K562 (cell line): Measurements from ENCODE around the gene SMARCB1. TPM values are rescaled to one million over a fixed set of nuclear protein-coding genes. Genes with fewer than 3 reads are reported as not detected.
A peak's percentile ranks its signal among the peaks of the same experiment; 100 is the strongest.

ENCODE experiments used
- ATF1 ChIP-seq, 2 experiments: fragments of 450-650 bp in 1 of 2; IDR thresholded peaks; 2 replicates each; pipeline ENCODE4 v1.6.1; 2016; ENCODE audit warnings: missing compliant biosample characterization in 1 of 2, missing genetic modification characterization in 1 of 2
- FOXA1 ChIP-seq: fragments of 450-650 bp; IDR thresholded peaks from 2 replicates; pipeline ENCODE4 v1.6.1; 2016; ENCODE audit warnings: mild to moderate bottlenecking, borderline replicate concordance
- FOXJ3 ChIP-seq: sonication (generic); formaldehyde crosslinking; IDR thresholded peaks from 2 replicates; pipeline ENCODE4 v1.4.0; 2020; ENCODE audit warnings: mild to moderate bottlenecking, missing genetic modification reagents
- HDAC1 ChIP-seq, 2 experiments: fragments of 450-650 bp; IDR thresholded peaks; 2 replicates each; pipeline ENCODE4 v1.6.1; 2016 to 2017; ENCODE audit warnings: inconsistent platforms in 1 of 2, mild to moderate bottlenecking in 1 of 2, moderate library complexity in 1 of 2
- MAFF ChIP-seq: IDR thresholded peaks from 2 replicates; pipeline ENCODE4 v1.6.1; 2012; ENCODE audit warnings: low read length, improper control_type of control experiment
- MAFG ChIP-seq: fragments of 450-650 bp; conservative IDR thresholded peaks from 2 replicates; pipeline ENCODE4 v1.6.1; 2016; ENCODE audit warnings: missing genetic modification characterization, missing compliant biosample characterization
- MECOM ChIP-seq: fragments of 250-450 bp; sonication (Bioruptor Pico); IDR thresholded peaks from 2 replicates; pipeline ENCODE4 v1.8.0; 2022; ENCODE audit warnings: inconsistent platforms
- MEF2A ChIP-seq: IDR thresholded peaks from 2 replicates; pipeline ENCODE4 v1.6.1; 2011; ENCODE audit warnings: low read depth, mild to moderate bottlenecking, low read length, moderate library complexity; ENCODE audit not compliant: control insufficient read depth
- NRF1 ChIP-seq, 2 experiments: fragments of 450-650 bp; IDR thresholded peaks in 1 of 2; conservative IDR thresholded peaks in 1 of 2; 2 replicates each; pipeline ENCODE4 v1.6.1; 2014; ENCODE audit warnings: mild to moderate bottlenecking in 2 of 2
- PHB ChIP-seq: fragments of 250-450 bp; sonication (Bioruptor Pico); IDR thresholded peaks from 2 replicates; pipeline ENCODE4 v1.5.0; 2021
- PHB2 ChIP-seq: fragments of 450-650 bp; IDR thresholded peaks from 2 replicates; pipeline ENCODE4 v1.6.1; 2017; ENCODE audit warnings: low read depth
- SMARCB1 ChIP-seq: IDR thresholded peaks from 2 replicates; pipeline ENCODE4 v1.6.1; 2011; ENCODE audit warnings: improper control_type of control experiment, low read depth; ENCODE audit not compliant: insufficient read length
- SOX6 ChIP-seq: fragments of 450-650 bp; IDR thresholded peaks from 2 replicates; pipeline ENCODE4 v1.6.1; 2014; ENCODE audit warnings: mild to moderate bottlenecking
- ZBTB7A ChIP-seq: IDR thresholded peaks from 2 replicates; pipeline ENCODE4 v1.6.1; 2011; ENCODE audit warnings: low read depth, mild to moderate bottlenecking, low read length, moderate library complexity, borderline replicate concordance; ENCODE audit not compliant: control insufficient read depth
- ZC3H8 ChIP-seq: fragments of 450-650 bp; IDR thresholded peaks from 2 replicates; pipeline ENCODE4 v1.6.1; 2017
- ZNF57 ChIP-seq: fragments of 450-650 bp; formaldehyde crosslinking; IDR thresholded peaks from 2 replicates; pipeline ENCODE4 v1.4.0; 2020; ENCODE audit warnings: mild to moderate bottlenecking, moderate library complexity
- polyA plus RNA-seq, 8 experiments: library from polyadenylated mRNA; depleted of rRNA in 4 of 8; stranded (reverse) in 5 of 8; unstranded in 3 of 8; fragments of >200 nt; fragmentation: Nextera tagmentation in 2 of 8; fragmentation: Illumina TruSeq in 1 of 8; extraction: Ambion mirVana in 2 of 8; extraction: Trizol in 1 of 8; gene quantifications; 2 replicates each; pipeline versions ENCODE4 v1.2.1 to v1.2.3, GENCODE V29; 2011 to 2014; ENCODE audit warnings: inconsistent platforms in 1 of 8, missing spikeins in 1 of 8
- total RNA-seq, 7 experiments: library from RNA; depleted of rRNA in 6 of 7; stranded (reverse); fragments of >200 nt in 6 of 7; fragmentation: Illumina TruSeq in 2 of 7; extraction: Trizol in 2 of 7; gene quantifications; 2 replicates each; pipeline versions ENCODE4 v1.2.1 to v1.2.3, GENCODE V29; 2011 to 2021; ENCODE audit warnings: low replicate concordance in 1 of 7
- TF ChIP-seq, protein P1 (sequence below): fragments of 450-650 bp; formaldehyde crosslinking; conservative IDR thresholded peaks from 2 replicates; pipeline ENCODE4 v1.4.0; 2022; ENCODE audit warnings: mild to moderate bottlenecking, missing genetic modification characterization
- TF ChIP-seq, protein P2 (sequence below), 3 experiments: IDR thresholded peaks in 2 of 3; conservative IDR thresholded peaks in 1 of 3; 2 replicates each; pipeline ENCODE4 v1.5.1; 2011 to 2012; ENCODE audit warnings: low read length in 3 of 3, mild to moderate bottlenecking in 3 of 3, control low read depth in 2 of 3, improper control_type of control experiment in 1 of 3, inconsistent platforms in 1 of 3, low read depth in 1 of 3, mixed read lengths in 1 of 3, moderate library complexity in 1 of 3; ENCODE audit not compliant: insufficient read depth in 2 of 3
- TF ChIP-seq, protein P3 (sequence below), 2 experiments: fragments of 450-650 bp; IDR thresholded peaks; 2 replicates each; pipeline ENCODE4 v1.6.1; 2018; ENCODE audit warnings: mild to moderate bottlenecking in 2 of 2, low read depth in 1 of 2; ENCODE audit not compliant: partially characterized antibody in 2 of 2
- TF ChIP-seq, protein P4 (sequence below): fragments of 200-800 bp; sonication (Bioruptor generic); IDR thresholded peaks from 2 replicates; pipeline ENCODE4 v1.6.1; 2017; ENCODE audit warnings: missing genetic modification characterization, missing compliant biosample characterization

Gene SMARCB1
- total and polyA plus RNA-seq, 9 of the 15 experiments (the other 6 are each of a cell fraction or from before 2014, with no cell fraction given): 1.2 to 113 (median 65.4) TPM

DNA sequence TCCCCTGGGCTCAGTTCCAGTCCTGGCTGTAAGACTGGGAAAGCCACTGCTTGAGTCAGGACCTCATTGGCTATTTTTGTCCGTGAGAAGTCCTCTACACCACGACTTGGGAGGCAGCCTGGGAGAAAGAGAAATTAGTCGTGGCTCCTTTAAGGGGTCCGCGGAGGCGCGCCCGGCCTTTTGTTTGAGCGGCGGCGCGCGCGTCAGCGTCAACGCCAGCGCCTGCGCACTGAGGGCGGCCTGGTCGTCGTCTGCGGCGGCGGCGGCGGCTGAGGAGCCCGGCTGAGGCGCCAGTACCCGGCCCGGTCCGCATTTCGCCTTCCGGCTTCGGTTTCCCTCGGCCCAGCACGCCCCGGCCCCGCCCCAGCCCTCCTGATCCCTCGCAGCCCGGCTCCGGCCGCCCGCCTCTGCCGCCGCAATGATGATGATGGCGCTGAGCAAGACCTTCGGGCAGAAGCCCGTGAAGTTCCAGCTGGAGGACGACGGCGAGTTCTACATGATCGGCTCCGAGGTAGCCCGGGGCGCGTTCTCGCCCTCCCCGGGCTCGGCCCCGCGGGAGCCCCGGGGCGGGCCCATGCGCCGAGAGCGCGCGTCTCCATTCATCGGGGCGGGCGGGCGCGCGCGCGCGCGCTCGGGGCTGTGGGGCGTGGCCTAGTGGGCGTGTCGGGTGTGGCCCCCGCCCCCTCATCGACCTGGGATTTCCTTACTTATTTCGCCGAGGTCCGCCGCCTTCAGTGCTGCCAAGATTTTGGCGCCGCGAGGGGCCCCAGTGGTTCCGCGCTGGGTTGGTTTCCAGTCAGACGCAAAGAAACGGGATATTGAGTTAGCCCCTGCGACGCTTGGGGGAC, at the start of gene SMARCB1 (continued):
- TF ChIP-seq ZNF57: no peak
- TF ChIP-seq MAFG: no peak
- TF ChIP-seq, protein P1, sequence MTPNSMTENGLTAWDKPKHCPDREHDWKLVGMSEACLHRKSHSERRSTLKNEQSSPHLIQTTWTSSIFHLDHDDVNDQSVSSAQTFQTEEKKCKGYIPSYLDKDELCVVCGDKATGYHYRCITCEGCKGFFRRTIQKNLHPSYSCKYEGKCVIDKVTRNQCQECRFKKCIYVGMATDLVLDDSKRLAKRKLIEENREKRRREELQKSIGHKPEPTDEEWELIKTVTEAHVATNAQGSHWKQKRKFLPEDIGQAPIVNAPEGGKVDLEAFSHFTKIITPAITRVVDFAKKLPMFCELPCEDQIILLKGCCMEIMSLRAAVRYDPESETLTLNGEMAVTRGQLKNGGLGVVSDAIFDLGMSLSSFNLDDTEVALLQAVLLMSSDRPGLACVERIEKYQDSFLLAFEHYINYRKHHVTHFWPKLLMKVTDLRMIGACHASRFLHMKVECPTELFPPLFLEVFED (CRISPR knock-in tag): no peak
- TF ChIP-seq MECOM (CRISPR knock-in tag): no peak
- TF ChIP-seq HDAC1 (IDR thresholded peaks at IDR 0.05): peak in 1 of 2 experiments; percentile 31; a peak in 1 of 4 replicates
- TF ChIP-seq, protein P2, sequence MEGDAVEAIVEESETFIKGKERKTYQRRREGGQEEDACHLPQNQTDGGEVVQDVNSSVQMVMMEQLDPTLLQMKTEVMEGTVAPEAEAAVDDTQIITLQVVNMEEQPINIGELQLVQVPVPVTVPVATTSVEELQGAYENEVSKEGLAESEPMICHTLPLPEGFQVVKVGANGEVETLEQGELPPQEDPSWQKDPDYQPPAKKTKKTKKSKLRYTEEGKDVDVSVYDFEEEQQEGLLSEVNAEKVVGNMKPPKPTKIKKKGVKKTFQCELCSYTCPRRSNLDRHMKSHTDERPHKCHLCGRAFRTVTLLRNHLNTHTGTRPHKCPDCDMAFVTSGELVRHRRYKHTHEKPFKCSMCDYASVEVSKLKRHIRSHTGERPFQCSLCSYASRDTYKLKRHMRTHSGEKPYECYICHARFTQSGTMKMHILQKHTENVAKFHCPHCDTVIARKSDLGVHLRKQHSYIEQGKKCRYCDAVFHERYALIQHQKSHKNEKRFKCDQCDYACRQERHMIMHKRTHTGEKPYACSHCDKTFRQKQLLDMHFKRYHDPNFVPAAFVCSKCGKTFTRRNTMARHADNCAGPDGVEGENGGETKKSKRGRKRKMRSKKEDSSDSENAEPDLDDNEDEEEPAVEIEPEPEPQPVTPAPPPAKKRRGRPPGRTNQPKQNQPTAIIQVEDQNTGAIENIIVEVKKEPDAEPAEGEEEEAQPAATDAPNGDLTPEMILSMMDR (IDR thresholded peaks at IDR 0.05 in 2 of 3, conservative IDR thresholded peaks at IDR 0.05 in 1 of 3; ENCODE audit: insufficient read depth in 2 of 3, low read depth in 1 of 3, low read length in 3 of 3): no peak
- TF ChIP-seq SOX6: no peak
- TF ChIP-seq MAFF: no peak
- TF ChIP-seq, protein P3, sequence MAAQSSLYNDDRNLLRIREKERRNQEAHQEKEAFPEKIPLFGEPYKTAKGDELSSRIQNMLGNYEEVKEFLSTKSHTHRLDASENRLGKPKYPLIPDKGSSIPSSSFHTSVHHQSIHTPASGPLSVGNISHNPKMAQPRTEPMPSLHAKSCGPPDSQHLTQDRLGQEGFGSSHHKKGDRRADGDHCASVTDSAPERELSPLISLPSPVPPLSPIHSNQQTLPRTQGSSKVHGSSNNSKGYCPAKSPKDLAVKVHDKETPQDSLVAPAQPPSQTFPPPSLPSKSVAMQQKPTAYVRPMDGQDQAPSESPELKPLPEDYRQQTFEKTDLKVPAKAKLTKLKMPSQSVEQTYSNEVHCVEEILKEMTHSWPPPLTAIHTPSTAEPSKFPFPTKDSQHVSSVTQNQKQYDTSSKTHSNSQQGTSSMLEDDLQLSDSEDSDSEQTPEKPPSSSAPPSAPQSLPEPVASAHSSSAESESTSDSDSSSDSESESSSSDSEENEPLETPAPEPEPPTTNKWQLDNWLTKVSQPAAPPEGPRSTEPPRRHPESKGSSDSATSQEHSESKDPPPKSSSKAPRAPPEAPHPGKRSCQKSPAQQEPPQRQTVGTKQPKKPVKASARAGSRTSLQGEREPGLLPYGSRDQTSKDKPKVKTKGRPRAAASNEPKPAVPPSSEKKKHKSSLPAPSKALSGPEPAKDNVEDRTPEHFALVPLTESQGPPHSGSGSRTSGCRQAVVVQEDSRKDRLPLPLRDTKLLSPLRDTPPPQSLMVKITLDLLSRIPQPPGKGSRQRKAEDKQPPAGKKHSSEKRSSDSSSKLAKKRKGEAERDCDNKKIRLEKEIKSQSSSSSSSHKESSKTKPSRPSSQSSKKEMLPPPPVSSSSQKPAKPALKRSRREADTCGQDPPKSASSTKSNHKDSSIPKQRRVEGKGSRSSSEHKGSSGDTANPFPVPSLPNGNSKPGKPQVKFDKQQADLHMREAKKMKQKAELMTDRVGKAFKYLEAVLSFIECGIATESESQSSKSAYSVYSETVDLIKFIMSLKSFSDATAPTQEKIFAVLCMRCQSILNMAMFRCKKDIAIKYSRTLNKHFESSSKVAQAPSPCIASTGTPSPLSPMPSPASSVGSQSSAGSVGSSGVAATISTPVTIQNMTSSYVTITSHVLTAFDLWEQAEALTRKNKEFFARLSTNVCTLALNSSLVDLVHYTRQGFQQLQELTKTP (IDR thresholded peaks at IDR 0.05; ENCODE audit: low read depth in 1 of 2, partially characterized antibody in 2 of 2): no peak
- TF ChIP-seq MEF2A: no peak
- no peak for TF ChIP-seq ZC3H8
- TF ChIP-seq ATF1 (CRISPR knock-in tag; IDR thresholded peaks at IDR 0.05): no peak
- peak; percentile 53; the same call in 1 of the 2 replicates for TF ChIP-seq ATF1 (tag; IDR thresholded peaks at IDR 0.05)
- TF ChIP-seq PHB (CRISPR knock-in tag): no peak
- TF ChIP-seq NRF1 (conservative IDR thresholded peaks at IDR 0.05 in 1 of 2, IDR thresholded peaks at IDR 0.05 in 1 of 2): peak; percentile 97
- TF ChIP-seq FOXA1: no peak
- no peak for TF ChIP-seq SMARCB1
- peak; percentile 25; the same call in 1 of the 2 replicates for TF ChIP-seq ZBTB7A
- TF ChIP-seq FOXJ3 (CRISPR knock-in tag): no peak
- no peak for TF ChIP-seq PHB2
- TF ChIP-seq, protein P4, sequence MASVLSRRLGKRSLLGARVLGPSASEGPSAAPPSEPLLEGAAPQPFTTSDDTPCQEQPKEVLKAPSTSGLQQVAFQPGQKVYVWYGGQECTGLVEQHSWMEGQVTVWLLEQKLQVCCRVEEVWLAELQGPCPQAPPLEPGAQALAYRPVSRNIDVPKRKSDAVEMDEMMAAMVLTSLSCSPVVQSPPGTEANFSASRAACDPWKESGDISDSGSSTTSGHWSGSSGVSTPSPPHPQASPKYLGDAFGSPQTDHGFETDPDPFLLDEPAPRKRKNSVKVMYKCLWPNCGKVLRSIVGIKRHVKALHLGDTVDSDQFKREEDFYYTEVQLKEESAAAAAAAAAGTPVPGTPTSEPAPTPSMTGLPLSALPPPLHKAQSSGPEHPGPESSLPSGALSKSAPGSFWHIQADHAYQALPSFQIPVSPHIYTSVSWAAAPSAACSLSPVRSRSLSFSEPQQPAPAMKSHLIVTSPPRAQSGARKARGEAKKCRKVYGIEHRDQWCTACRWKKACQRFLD: peak; percentile 88
